HepG2 (cell line): ENCODE results near the gene TWNK. TPM values are rescaled to one million over a fixed set of nuclear protein-coding genes. Genes with fewer than 3 reads are reported as not detected.
A peak's percentile ranks its signal among the peaks of the same experiment; 100 is the strongest.

Experiments
- BRCA1 ChIP-seq: sonication (generic); formaldehyde crosslinking; IDR thresholded peaks from 2 replicates; pipeline ENCODE4 v1.4.0; 2020; ENCODE audit warnings: missing genetic modification reagents
- CBX5 ChIP-seq: sonication (generic); formaldehyde crosslinking; IDR thresholded peaks from 2 replicates; pipeline ENCODE4 v1.4.0; 2020; ENCODE audit warnings: missing genetic modification reagents, borderline replicate concordance
- DMAP1 ChIP-seq: IDR thresholded peaks from 2 replicates; pipeline ENCODE4 v1.6.1; 2016
- DNMT3B ChIP-seq: conservative IDR thresholded peaks from 2 replicates; pipeline ENCODE4 v1.6.1; 2016; ENCODE audit warnings: missing biosample characterization, control low read depth
- ELF4 ChIP-seq: sonication (generic); formaldehyde crosslinking; IDR thresholded peaks from 2 replicates; pipeline ENCODE4 v1.5.0; 2020; ENCODE audit warnings: missing genetic modification reagents, mild to moderate bottlenecking, moderate library complexity, borderline replicate concordance
- ETV6 ChIP-seq: sonication (generic); formaldehyde crosslinking; conservative IDR thresholded peaks from 2 replicates; pipeline ENCODE4 v1.4.0; 2020; ENCODE audit warnings: missing genetic modification reagents
- FOXA3 ChIP-seq: IDR thresholded peaks from 2 replicates; pipeline ENCODE4 v1.6.1; 2016; ENCODE audit warnings: missing genetic modification reagents, missing compliant biosample characterization
- FOXP1 ChIP-seq, 2 experiments: fragments of 450-650 bp in 1 of 2; IDR thresholded peaks; 2 replicates each; pipeline ENCODE4 v1.6.1; 2017 to 2018; ENCODE audit warnings: antibody characterized with exemption in 1 of 2
- HDAC2 ChIP-seq: sonication (generic); formaldehyde crosslinking; IDR thresholded peaks from 2 replicates; pipeline ENCODE4 v1.4.0; 2020; ENCODE audit warnings: missing genetic modification reagents
- JUND ChIP-seq: sonication (generic); formaldehyde crosslinking; IDR thresholded peaks from 2 replicates; pipeline ENCODE4 v1.8.0; 2022; ENCODE audit warnings: mild to moderate bottlenecking, missing genetic modification reagents
- KDM6A ChIP-seq: IDR thresholded peaks from 2 replicates; pipeline ENCODE4 v1.6.1; 2016; ENCODE audit warnings: low read depth
- KLF12 ChIP-seq: sonication (generic); formaldehyde crosslinking; IDR thresholded peaks from 2 replicates; pipeline ENCODE4 v1.4.0; 2020; ENCODE audit warnings: missing genetic modification reagents, borderline replicate concordance
- MTA1 ChIP-seq: sonication (generic); formaldehyde crosslinking; IDR thresholded peaks from 2 replicates; pipeline ENCODE4 v1.4.0; 2020; ENCODE audit warnings: missing genetic modification reagents, mild to moderate bottlenecking, borderline replicate concordance
- NFE2L1 ChIP-seq: sonication (generic); formaldehyde crosslinking; IDR thresholded peaks from 2 replicates; pipeline ENCODE4 v1.4.0; 2020; ENCODE audit warnings: missing genetic modification reagents, mild to moderate bottlenecking, borderline replicate concordance
- SAP130 ChIP-seq: IDR thresholded peaks from 2 replicates; pipeline ENCODE4 v1.6.1; 2016; ENCODE audit warnings: low read depth
- SOX13 ChIP-seq, 3 experiments: fragments of 450-650 bp in 1 of 3; sonication (generic) in 1 of 3; formaldehyde crosslinking in 1 of 3; IDR thresholded peaks in 2 of 3; conservative IDR thresholded peaks in 1 of 3; 2 replicates each; pipeline versions ENCODE4 v1.5.0 to v1.6.1; 2016 to 2020; ENCODE audit warnings: antibody characterized with exemption in 1 of 3, mild to moderate bottlenecking in 1 of 3, missing compliant biosample characterization in 1 of 3, missing genetic modification reagents in 1 of 3, moderate library complexity in 1 of 3
- TBL1XR1 ChIP-seq: fragments of 150-350 bp; IDR thresholded peaks from 2 replicates; pipeline ENCODE4 v1.6.1; 2014; ENCODE audit warnings: borderline replicate concordance, low read length; ENCODE audit not compliant: partially characterized antibody
- ZBTB46 ChIP-seq: sonication (generic); formaldehyde crosslinking; IDR thresholded peaks from 2 replicates; pipeline ENCODE4 v1.4.0; 2020; ENCODE audit warnings: mild to moderate bottlenecking, missing genetic modification reagents, borderline replicate concordance
- ZFX ChIP-seq: sonication (generic); formaldehyde crosslinking; IDR thresholded peaks from 2 replicates; pipeline ENCODE4 v1.4.0; 2020; ENCODE audit warnings: mild to moderate bottlenecking, low read depth, missing genetic modification reagents, moderate library complexity
- polyA plus RNA-seq, 8 experiments: library from polyadenylated mRNA; depleted of rRNA in 3 of 8; stranded (reverse) in 7 of 8; unstranded in 1 of 8; fragments of >200 nt; fragmentation: Illumina TruSeq in 4 of 8; extraction: Trizol in 4 of 8; gene quantifications; 2 replicates each; pipeline versions ENCODE4 v1.2.1 to v1.2.3, GENCODE V29; 2011 to 2016; ENCODE audit warnings: low read depth in 4 of 8, missing spikeins in 1 of 8, mixed read lengths in 1 of 8; ENCODE audit not compliant: insufficient read depth in 1 of 8
- total RNA-seq, 5 experiments: library from RNA; depleted of rRNA; stranded (reverse); fragments of >200 nt; fragmentation: Illumina TruSeq; extraction: Trizol; gene quantifications; 2 replicates each; pipeline ENCODE4 v1.2.3, GENCODE V29; 2016; ENCODE audit warnings: low read depth in 1 of 5
- TF ChIP-seq, protein P1 (sequence below): sonication (generic); formaldehyde crosslinking; IDR thresholded peaks from 2 replicates; pipeline ENCODE4 v1.4.0; 2020; ENCODE audit warnings: missing genetic modification reagents
- TF ChIP-seq, protein P2 (sequence below): sonication (generic); formaldehyde crosslinking; IDR thresholded peaks from 2 replicates; pipeline ENCODE4 v1.4.0; 2020; ENCODE audit warnings: missing genetic modification reagents, borderline replicate concordance

The TWNK gene
- total and polyA plus RNA-seq, 2 of the 13 experiments (the other 11 are each of a cell fraction or from before 2014, with no cell fraction given): 10.7 to 16.5 TPM

DNA sequence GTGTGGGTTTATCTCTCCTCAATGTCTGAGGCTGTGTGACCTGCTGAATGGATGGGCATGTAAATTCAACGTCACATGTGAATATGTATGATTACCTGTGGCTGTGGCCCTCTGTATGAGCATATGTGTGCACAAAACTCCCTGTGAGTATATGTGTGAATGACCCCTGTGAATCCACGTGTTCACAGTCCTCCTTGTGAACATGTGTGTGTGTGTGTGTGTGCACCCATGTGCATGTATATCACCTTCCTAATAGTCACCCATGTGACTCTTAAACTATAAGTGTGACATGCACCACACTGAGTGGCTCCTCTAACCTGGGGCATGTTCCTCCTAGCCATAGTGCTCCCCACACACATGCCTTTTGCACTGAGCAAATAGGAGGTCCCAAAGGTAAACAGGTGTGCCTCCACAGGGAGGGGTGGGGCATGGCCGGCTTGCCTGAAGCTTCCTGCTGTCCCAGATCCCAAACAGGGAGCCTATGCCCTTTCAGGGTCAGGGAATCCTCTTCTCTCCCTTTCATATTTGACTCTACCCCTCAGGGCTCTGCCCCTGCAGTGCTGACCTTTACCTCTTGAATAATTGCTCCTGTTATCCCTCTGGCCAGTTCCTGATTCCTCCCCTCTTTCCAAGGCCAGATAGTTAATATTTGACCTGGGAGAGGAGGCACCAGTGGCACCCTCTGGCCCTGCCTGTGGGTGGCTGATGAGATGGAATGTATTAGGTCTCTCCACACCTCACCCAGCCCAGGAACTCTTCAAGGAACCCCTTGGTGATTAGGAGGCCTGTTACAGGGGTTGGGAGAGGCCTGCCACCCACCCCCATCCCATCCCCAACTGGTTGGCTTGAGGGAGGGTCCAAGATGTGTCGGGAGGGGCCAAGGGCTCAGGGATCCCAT is 16.2 kb upstream of the TWNK start (continued):
- peak; percentile 91; the same call in 1 of the 2 replicates for TF ChIP-seq KLF12 (CRISPR knock-in tag)
- TF ChIP-seq ETV6 (CRISPR knock-in tag): peak; percentile 59; the same call in 1 of the 2 replicates
- TF ChIP-seq TBL1XR1: no peak
- no peak for TF ChIP-seq ZBTB46 (CRISPR knock-in tag)
- no peak for TF ChIP-seq DNMT3B (CRISPR knock-in tag)
- TF ChIP-seq DMAP1 (CRISPR knock-in tag): peak; percentile 84
- TF ChIP-seq NFE2L1 (CRISPR knock-in tag): no peak
- TF ChIP-seq, protein P1, sequence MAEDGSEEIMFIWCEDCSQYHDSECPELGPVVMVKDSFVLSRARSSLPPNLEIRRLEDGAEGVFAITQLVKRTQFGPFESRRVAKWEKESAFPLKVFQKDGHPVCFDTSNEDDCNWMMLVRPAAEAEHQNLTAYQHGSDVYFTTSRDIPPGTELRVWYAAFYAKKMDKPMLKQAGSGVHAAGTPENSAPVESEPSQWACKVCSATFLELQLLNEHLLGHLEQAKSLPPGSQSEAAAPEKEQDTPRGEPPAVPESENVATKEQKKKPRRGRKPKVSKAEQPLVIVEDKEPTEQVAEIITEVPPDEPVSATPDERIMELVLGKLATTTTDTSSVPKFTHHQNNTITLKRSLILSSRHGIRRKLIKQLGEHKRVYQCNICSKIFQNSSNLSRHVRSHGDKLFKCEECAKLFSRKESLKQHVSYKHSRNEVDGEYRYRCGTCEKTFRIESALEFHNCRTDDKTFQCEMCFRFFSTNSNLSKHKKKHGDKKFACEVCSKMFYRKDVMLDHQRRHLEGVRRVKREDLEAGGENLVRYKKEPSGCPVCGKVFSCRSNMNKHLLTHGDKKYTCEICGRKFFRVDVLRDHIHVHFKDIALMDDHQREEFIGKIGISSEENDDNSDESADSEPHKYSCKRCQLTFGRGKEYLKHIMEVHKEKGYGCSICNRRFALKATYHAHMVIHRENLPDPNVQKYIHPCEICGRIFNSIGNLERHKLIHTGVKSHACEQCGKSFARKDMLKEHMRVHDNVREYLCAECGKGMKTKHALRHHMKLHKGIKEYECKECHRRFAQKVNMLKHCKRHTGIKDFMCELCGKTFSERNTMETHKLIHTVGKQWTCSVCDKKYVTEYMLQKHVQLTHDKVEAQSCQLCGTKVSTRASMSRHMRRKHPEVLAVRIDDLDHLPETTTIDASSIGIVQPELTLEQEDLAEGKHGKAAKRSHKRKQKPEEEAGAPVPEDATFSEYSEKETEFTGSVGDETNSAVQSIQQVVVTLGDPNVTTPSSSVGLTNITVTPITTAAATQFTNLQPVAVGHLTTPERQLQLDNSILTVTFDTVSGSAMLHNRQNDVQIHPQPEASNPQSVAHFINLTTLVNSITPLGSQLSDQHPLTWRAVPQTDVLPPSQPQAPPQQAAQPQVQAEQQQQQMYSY (CRISPR knock-in tag): no peak
- TF ChIP-seq KDM6A: peak; percentile 90
- TF ChIP-seq BRCA1 (CRISPR knock-in tag): no peak
- peak; percentile 99 for TF ChIP-seq SAP130
- peak; percentile 11; the same call in 1 of the 2 replicates for TF ChIP-seq ZFX (CRISPR knock-in tag)
- no peak for TF ChIP-seq ELF4 (CRISPR knock-in tag)
- TF ChIP-seq CBX5 (CRISPR knock-in tag): peak; percentile 80; the same call in 1 of the 2 replicates
- TF ChIP-seq SOX13 (IDR thresholded peaks at IDR 0.05): no peak
- TF ChIP-seq SOX13 (CRISPR knock-in tag; conservative IDR thresholded peaks at IDR 0.05 in 1 of 2, IDR thresholded peaks at IDR 0.05 in 1 of 2): peak in 1 of 2 experiments; percentile 92; a peak in 2 of 4 replicates
- peak; percentile 76; the same call in 1 of the 2 replicates for TF ChIP-seq MTA1 (CRISPR knock-in tag)
- TF ChIP-seq HDAC2 (CRISPR knock-in tag): peak; percentile 95
- TF ChIP-seq, protein P2, sequence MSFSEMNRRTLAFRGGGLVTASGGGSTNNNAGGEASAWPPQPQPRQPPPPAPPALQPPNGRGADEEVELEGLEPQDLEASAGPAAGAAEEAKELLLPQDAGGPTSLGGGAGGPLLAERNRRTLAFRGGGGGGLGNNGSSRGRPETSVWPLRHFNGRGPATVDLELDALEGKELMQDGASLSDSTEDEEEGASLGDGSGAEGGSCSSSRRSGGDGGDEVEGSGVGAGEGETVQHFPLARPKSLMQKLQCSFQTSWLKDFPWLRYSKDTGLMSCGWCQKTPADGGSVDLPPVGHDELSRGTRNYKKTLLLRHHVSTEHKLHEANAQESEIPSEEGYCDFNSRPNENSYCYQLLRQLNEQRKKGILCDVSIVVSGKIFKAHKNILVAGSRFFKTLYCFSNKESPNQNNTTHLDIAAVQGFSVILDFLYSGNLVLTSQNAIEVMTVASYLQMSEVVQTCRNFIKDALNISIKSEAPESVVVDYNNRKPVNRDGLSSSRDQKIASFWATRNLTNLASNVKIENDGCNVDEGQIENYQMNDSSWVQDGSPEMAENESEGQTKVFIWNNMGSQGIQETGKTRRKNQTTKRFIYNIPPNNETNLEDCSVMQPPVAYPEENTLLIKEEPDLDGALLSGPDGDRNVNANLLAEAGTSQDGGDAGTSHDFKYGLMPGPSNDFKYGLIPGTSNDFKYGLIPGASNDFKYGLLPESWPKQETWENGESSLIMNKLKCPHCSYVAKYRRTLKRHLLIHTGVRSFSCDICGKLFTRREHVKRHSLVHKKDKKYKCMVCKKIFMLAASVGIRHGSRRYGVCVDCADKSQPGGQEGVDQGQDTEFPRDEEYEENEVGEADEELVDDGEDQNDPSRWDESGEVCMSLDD (CRISPR knock-in tag): peak; percentile 81; the same call in 1 of the 2 replicates
- TF ChIP-seq FOXA3: peak; percentile 98
- peak; percentile 73; the same call in 1 of the 2 replicates for TF ChIP-seq JUND
- no peak for TF ChIP-seq FOXP1 (IDR thresholded peaks at IDR 0.05)
- peak; percentile 96 for TF ChIP-seq FOXP1 (CRISPR knock-in tag; IDR thresholded peaks at IDR 0.05)
